Measurements from ENCODE around the gene FBXO40. TPM values are rescaled to one million over a fixed set of nuclear protein-coding genes. Genes with fewer than 3 reads are reported as not detected.

FBXO40 gene
- total and polyA plus RNA-seq, 4 donors = 0.05 to 0.08 TPM; not detected in 2

- TF ChIP-seq GABPA (IDR thresholded peaks at IDR 0.05 in 1 of 2, conservative IDR thresholded peaks at IDR 0.05 in 1 of 2) = no peak
- TF ChIP-seq MAX (IDR thresholded peaks at IDR 0.05) = no peak
- TF ChIP-seq RXRA (IDR thresholded peaks at IDR 0.05) = no peak
- no peak for TF ChIP-seq HNF4A (conservative IDR thresholded peaks at IDR 0.05)
- no peak for TF ChIP-seq CTCF (IDR thresholded peaks at IDR 0.05; ENCODE audit: low read depth, low read length, missing input control)
- no peak for TF ChIP-seq YY1 (IDR thresholded peaks at IDR 0.05)
- TF ChIP-seq TAF1 (conservative IDR thresholded peaks at IDR 0.05) = no peak
- no peak for TF ChIP-seq HNF4G (IDR thresholded peaks at IDR 0.05)
- TF ChIP-seq NR2F2 (IDR thresholded peaks at IDR 0.05) = no peak
- no peak for TF ChIP-seq JUND (IDR thresholded peaks at IDR 0.05)
- no peak for TF ChIP-seq EGR1 (IDR thresholded peaks at IDR 0.05; ENCODE audit: low read depth in 2 of 2)
- no peak for TF ChIP-seq ATF3 (IDR thresholded peaks at IDR 0.05)
- TF ChIP-seq FOXA1 (IDR thresholded peaks at IDR 0.05) = no peak
- no peak for TF ChIP-seq REST (IDR thresholded peaks at IDR 0.05)
- TF ChIP-seq SP1 (IDR thresholded peaks at IDR 0.05) = no peak
- TF ChIP-seq ZBTB33 (IDR thresholded peaks at IDR 0.05) = no peak
- no peak for TF ChIP-seq RAD21 (IDR thresholded peaks at IDR 0.05)
- TF ChIP-seq FOXA2 (IDR thresholded peaks at IDR 0.05) = no peak
- no peak overlapping the region for H3K9ac ChIP-seq (ENCODE audit: low read depth in 1 of 2, low read length in 2 of 2)
- no peak for DNase-seq (ENCODE audit: low spot score)
- H3K4me1 ChIP-seq (ENCODE audit: control insufficient read depth in 4 of 4, insufficient read depth in 4 of 4, low read length in 3 of 4) = no peaks in the 10 kb centered on the region
- H3K36me3 ChIP-seq (ENCODE audit: control insufficient read depth in 4 of 4, insufficient read depth in 3 of 4, low read depth in 1 of 4, low read length in 3 of 4) = no peaks in the 10 kb centered on the region
- H3K27me3 ChIP-seq (ENCODE audit: control insufficient read depth in 4 of 4, insufficient read depth in 4 of 4, low read length in 3 of 4) = no peaks in the 10 kb centered on the region
- no peak overlapping the region for H3K4me3 ChIP-seq (ENCODE audit: low read depth in 1 of 3, low read length in 3 of 3)
- no peaks in the 10 kb centered on the region for H3K9me3 ChIP-seq (ENCODE audit: control insufficient read depth in 4 of 4, low read length in 3 of 4)
- no peak overlapping the region for H3K27ac ChIP-seq (ENCODE audit: low read depth in 1 of 2, low read length in 2 of 2)
Measured at GRCh38 chr3:121562148-121562547, 31.0 kb upstream of the FBXO40 start.
